Measurements from ENCODE around the gene ENDOV. TPM values are rescaled to one million over a fixed set of nuclear protein-coding genes. Genes with fewer than 3 reads are reported as not detected.

The ENDOV gene
- total and polyA plus RNA-seq, 2 of the 13 experiments (the other 11 are each of a cell fraction or from before 2014, with no cell fraction given): 15.1 to 17.1 TPM

DNA sequence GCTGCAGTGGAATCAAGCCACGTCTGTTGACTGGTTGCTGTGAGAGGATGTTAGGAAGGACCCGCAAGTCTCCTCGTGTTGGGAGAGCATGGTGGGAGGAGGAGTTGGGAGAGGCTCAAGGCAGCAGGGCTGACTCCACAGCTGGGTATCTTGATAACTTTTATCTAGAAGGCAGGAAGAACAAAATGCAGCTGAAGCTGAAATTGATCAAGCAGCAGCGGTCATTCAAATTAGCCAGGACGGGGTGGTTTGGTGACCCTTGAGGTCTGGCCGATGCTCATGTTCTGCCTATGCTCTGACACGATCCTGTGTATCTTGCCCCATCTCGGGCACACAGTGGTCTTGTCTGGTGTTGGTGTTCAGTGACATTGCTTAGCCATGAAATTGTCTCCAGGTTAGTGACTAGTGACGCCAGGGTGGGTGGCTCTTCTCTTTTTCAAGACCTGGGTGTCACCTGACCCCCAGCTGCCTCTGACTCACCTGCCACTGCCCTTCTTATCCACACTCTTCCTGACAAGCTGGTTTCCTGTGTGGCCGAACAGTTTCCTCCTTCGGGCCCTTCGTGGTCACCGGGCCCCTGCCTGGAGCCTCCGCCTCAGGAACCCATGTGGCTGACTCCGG, 42.4 kb downstream of the ENDOV start:
- DNase-seq (ENCODE audit: low spot score) (no peak), FAIRE-seq (no peak), ATAC-seq (no peak)
- Histone ChIP-seq H3K9me3 (ENCODE audit: low read length) (no peaks in the 10 kb centered on the region), H2AFZ (ENCODE audit: low read length) (no peak overlapping the region), H4K20me1 (ENCODE audit: insufficient read depth, low read length) (no peaks in the 10 kb centered on the region), H3K4me3 (replicated peaks in 1 of 3; ENCODE audit: insufficient read depth in 1 of 3, low read depth in 2 of 3, low read length in 3 of 3) (no peak overlapping the region), H3K79me2 (ENCODE audit: insufficient read depth, low read length) (no peaks in the 10 kb centered on the region), H3K9ac (ENCODE audit: insufficient read depth, low read depth, low read length) (no peak overlapping the region), H3K4me1 (ENCODE audit: insufficient read depth, low read length) (peaks cover 32% of the 10 kb centered on the region), H3K36me3 (replicated peaks in 1 of 2; ENCODE audit: control insufficient read depth in 1 of 2, insufficient read depth in 2 of 2, low read length in 2 of 2) (no peaks in the 10 kb centered on the region), H3K27me3 (ENCODE audit: control insufficient read depth in 1 of 2, insufficient read depth in 2 of 2, low read length in 2 of 2) (peaks cover 11 to 64% of the 10 kb centered on the region in 2 experiments; a peak in 4 of 5 replicates), H3K27ac (ENCODE audit: extremely low read length, insufficient read depth, low read length) (no peak overlapping the region), H3K4me2 (ENCODE audit: low read depth, low read length) (no peak overlapping the region)
- in situ Hi-C loops (cut with HindIII; ENCODE audit: extremely low pct_ligation_motif_present, low pct_unique_long_range_greater_than_20kb) (no loop called here), intact Hi-C loops (cut with micrococcal nuclease; ENCODE audit: unreplicated experiment) (no loop called here)
- TF ChIP-seq ZNF510 (CRISPR knock-in tag; IDR thresholded peaks at IDR 0.05; ENCODE audit: low read depth) (no peak), SRY (CRISPR knock-in tag; IDR thresholded peaks at IDR 0.05) (no peak), MATR3 (CRISPR knock-in tag; IDR thresholded peaks at IDR 0.05) (no peak), MXD4 (CRISPR knock-in tag; IDR thresholded peaks at IDR 0.05) (no peak), STAG1 (CRISPR knock-in tag; IDR thresholded peaks at IDR 0.05) (no peak)
- CTCF ChIA-PET (ENCODE audit: low intra/inter-chr PET ratio, low total read pairs): no interaction called here
- POLR2A ChIA-PET: no interaction called here
- 77% methylated on average over 13 of the region's 15 CpGs for WGBS (ENCODE audit: low lambda C conversion rate)
- no TSS peak for BruUV-seq (replicated peaks)

DNA sequence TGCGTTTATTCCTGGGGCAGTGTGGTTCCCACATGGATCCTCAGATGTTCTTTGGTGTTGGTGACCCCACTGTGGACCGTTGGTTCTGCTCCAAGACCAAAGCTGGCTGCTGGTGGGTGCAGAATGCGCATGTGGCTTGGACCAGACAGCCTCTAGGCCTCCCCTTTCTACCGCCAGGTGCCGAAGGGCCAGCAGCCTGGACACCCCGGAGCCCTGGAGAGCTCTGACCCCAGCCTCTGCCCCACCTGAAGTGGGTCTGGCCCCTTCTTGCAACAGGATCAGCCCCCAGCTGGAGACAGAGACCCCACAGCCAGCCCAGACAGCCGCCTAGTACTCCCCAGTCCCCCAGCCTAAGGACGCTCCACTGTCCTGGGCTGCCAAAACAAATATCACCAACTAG, 43.0 kb downstream of the ENDOV start:
- ATAC-seq (no peak), DNase-seq (ENCODE audit: low spot score) (no peak), FAIRE-seq (no peak)
- no peak overlapping the region for H3K4me2 ChIP-seq (ENCODE audit: low read depth, low read length)
- no TSS peak for BruUV-seq (replicated peaks)
- in situ Hi-C loops (cut with HindIII; ENCODE audit: extremely low pct_ligation_motif_present, low pct_unique_long_range_greater_than_20kb): no loop called here
- H3K27ac ChIP-seq (ENCODE audit: extremely low read length, insufficient read depth, low read length): no peak overlapping the region
- intact Hi-C loops (cut with micrococcal nuclease; ENCODE audit: unreplicated experiment): no loop called here
- no peaks in the 10 kb centered on the region for H3K9me3 ChIP-seq (ENCODE audit: low read length)
- no peak overlapping the region for H2AFZ ChIP-seq (ENCODE audit: low read length)
- peaks cover 11 to 64% of the 10 kb centered on the region in 2 experiments; a peak in 4 of 5 replicates for H3K27me3 ChIP-seq (ENCODE audit: control insufficient read depth in 1 of 2, insufficient read depth in 2 of 2, low read length in 2 of 2)
- 10% methylated on average over 4 of the region's 8 CpGs for WGBS (ENCODE audit: low lambda C conversion rate)
- H3K4me1 ChIP-seq (ENCODE audit: insufficient read depth, low read length): peaks cover 32% of the 10 kb centered on the region
- no peaks in the 10 kb centered on the region for H4K20me1 ChIP-seq (ENCODE audit: insufficient read depth, low read length)
- ChIA-PET POLR2A (no interaction called here), CTCF (ENCODE audit: low intra/inter-chr PET ratio, low total read pairs) (no interaction called here)
- no peaks in the 10 kb centered on the region for H3K79me2 ChIP-seq (ENCODE audit: insufficient read depth, low read length)
- no peak overlapping the region for H3K4me3 ChIP-seq (replicated peaks in 1 of 3; ENCODE audit: insufficient read depth in 1 of 3, low read depth in 2 of 3, low read length in 3 of 3)
- H3K36me3 ChIP-seq (replicated peaks in 1 of 2; ENCODE audit: control insufficient read depth in 1 of 2, insufficient read depth in 2 of 2, low read length in 2 of 2): no peaks in the 10 kb centered on the region
- no peak overlapping the region for H3K9ac ChIP-seq (ENCODE audit: insufficient read depth, low read depth, low read length)
- no peak for TF ChIP-seq KDM5A (IDR thresholded peaks at IDR 0.05; ENCODE audit: borderline replicate concordance, low read length)
- TF ChIP-seq, protein P1, sequence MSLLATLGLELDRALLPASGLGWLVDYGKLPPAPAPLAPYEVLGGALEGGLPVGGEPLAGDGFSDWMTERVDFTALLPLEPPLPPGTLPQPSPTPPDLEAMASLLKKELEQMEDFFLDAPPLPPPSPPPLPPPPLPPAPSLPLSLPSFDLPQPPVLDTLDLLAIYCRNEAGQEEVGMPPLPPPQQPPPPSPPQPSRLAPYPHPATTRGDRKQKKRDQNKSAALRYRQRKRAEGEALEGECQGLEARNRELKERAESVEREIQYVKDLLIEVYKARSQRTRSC (CRISPR knock-in tag; IDR thresholded peaks at IDR 0.05; ENCODE audit: low read depth): no peak
- TF ChIP-seq ZNF34 (CRISPR knock-in tag; IDR thresholded peaks at IDR 0.05; ENCODE audit: borderline replicate concordance): no peak
- TF ChIP-seq, protein P2, sequence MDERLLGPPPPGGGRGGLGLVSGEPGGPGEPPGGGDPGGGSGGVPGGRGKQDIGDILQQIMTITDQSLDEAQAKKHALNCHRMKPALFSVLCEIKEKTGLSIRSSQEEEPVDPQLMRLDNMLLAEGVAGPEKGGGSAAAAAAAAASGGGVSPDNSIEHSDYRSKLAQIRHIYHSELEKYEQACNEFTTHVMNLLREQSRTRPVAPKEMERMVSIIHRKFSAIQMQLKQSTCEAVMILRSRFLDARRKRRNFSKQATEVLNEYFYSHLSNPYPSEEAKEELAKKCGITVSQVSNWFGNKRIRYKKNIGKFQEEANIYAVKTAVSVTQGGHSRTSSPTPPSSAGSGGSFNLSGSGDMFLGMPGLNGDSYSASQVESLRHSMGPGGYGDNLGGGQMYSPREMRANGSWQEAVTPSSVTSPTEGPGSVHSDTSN (CRISPR knock-in tag; IDR thresholded peaks at IDR 0.05): no peak
- TF ChIP-seq, protein P3, sequence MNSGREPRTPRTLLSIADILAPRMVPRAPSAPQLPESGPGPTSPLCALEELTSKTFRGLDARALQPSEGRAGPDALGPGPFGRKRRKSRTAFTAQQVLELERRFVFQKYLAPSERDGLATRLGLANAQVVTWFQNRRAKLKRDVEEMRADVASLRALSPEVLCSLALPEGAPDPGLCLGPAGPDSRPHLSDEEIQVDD (CRISPR knock-in tag; IDR thresholded peaks at IDR 0.05; ENCODE audit: borderline replicate concordance): no peak
- no peak for TF ChIP-seq CAMTA2 (CRISPR knock-in tag; IDR thresholded peaks at IDR 0.05; ENCODE audit: borderline replicate concordance)
- no peak for TF ChIP-seq HHEX (CRISPR knock-in tag; IDR thresholded peaks at IDR 0.05)
- TF ChIP-seq, protein P4, sequence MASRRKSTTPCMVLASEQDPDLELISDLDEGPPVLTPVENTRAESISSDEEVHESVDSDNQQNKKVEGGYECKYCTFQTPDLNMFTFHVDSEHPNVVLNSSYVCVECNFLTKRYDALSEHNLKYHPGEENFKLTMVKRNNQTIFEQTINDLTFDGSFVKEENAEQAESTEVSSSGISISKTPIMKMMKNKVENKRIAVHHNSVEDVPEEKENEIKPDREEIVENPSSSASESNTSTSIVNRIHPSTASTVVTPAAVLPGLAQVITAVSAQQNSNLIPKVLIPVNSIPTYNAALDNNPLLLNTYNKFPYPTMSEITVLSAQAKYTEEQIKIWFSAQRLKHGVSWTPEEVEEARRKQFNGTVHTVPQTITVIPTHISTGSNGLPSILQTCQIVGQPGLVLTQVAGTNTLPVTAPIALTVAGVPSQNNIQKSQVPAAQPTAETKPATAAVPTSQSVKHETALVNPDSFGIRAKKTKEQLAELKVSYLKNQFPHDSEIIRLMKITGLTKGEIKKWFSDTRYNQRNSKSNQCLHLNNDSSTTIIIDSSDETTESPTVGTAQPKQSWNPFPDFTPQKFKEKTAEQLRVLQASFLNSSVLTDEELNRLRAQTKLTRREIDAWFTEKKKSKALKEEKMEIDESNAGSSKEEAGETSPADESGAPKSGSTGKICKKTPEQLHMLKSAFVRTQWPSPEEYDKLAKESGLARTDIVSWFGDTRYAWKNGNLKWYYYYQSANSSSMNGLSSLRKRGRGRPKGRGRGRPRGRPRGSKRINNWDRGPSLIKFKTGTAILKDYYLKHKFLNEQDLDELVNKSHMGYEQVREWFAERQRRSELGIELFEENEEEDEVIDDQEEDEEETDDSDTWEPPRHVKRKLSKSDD (CRISPR knock-in tag; IDR thresholded peaks at IDR 0.05; ENCODE audit: low read depth): no peak
- no peak for TF ChIP-seq IRX3 (CRISPR knock-in tag; IDR thresholded peaks at IDR 0.05; ENCODE audit: borderline replicate concordance, low read depth)
